ENCODE results near the gene AASDH.

Gene AASDH

GRCh38 chr4:56323327-56323726, 64.0 kb downstream of the AASDH start:
- H3K27ac ChIP-seq = no peak overlapping the region
- no peak for TF ChIP-seq CTCF (IDR thresholded peaks at IDR 0.05)
- H3K27me3 ChIP-seq = no peaks in the 10 kb centered on the region
- no peaks in the 10 kb centered on the region for H3K9me3 ChIP-seq
- no peak overlapping the region for H3K4me3 ChIP-seq
- intact Hi-C loops (cut with DNase I; ENCODE audit: low total_unique reads) = no loop called here
- H3K36me3 ChIP-seq = no peaks in the 10 kb centered on the region
- DNase-seq = no peak
- no peaks in the 10 kb centered on the region for H3K4me1 ChIP-seq

- Histone ChIP-seq H3K27me3 (no peaks in the 10 kb centered on the region), H3K36me3 (no peaks in the 10 kb centered on the region), H3K4me3 (no peak overlapping the region), H3K4me1 (no peaks in the 10 kb centered on the region), H3K27ac (no peak overlapping the region), H3K9me3 (no peaks in the 10 kb centered on the region)
- TF ChIP-seq CTCF (IDR thresholded peaks at IDR 0.05) = no peak
- intact Hi-C loops (cut with DNase I; ENCODE audit: low total_unique reads) = no loop called here
- DNase-seq = no peak
Observed at GRCh38 chr4:56321251-56321650, 66.0 kb downstream of the AASDH start.

GRCh38 chr4:56320293-56320692, 67.0 kb downstream of the AASDH start:
- Histone ChIP-seq H3K4me1 (no peaks in the 10 kb centered on the region), H3K36me3 (no peaks in the 10 kb centered on the region), H3K27me3 (no peaks in the 10 kb centered on the region), H3K27ac (no peak overlapping the region), H3K4me3 (no peak overlapping the region), H3K9me3 (no peaks in the 10 kb centered on the region)
- TF ChIP-seq CTCF (IDR thresholded peaks at IDR 0.05) = no peak
- no peak for DNase-seq
- intact Hi-C loops (cut with DNase I; ENCODE audit: low total_unique reads) = no loop called here

- Histone ChIP-seq H3K27ac (no peak overlapping the region), H3K9me3 (no peaks in the 10 kb centered on the region), H3K36me3 (no peaks in the 10 kb centered on the region), H3K27me3 (no peaks in the 10 kb centered on the region), H3K4me3 (no peak overlapping the region), H3K4me1 (no peaks in the 10 kb centered on the region)
- intact Hi-C loops (cut with DNase I; ENCODE audit: low total_unique reads) = no loop called here
- no peak for DNase-seq
- no peak for TF ChIP-seq CTCF (IDR thresholded peaks at IDR 0.05)
Observed at GRCh38 chr4:56318555-56318954, 68.7 kb downstream of the AASDH start.

- Histone ChIP-seq H3K9me3 (no peaks in the 10 kb centered on the region), H3K4me3 (no peak overlapping the region), H3K4me1 (no peaks in the 10 kb centered on the region), H3K36me3 (no peaks in the 10 kb centered on the region), H3K27ac (no peak overlapping the region), H3K27me3 (no peaks in the 10 kb centered on the region)
- DNase-seq = no peak
- TF ChIP-seq CTCF (IDR thresholded peaks at IDR 0.05) = no peak
- intact Hi-C loops (cut with DNase I; ENCODE audit: low total_unique reads) = no loop called here
Observed at GRCh38 chr4:56317749-56318148, 69.5 kb downstream of the AASDH start.

- no peak for DNase-seq
- H3K27me3 ChIP-seq = no peaks in the 10 kb centered on the region
- intact Hi-C loops (cut with DNase I; ENCODE audit: low total_unique reads) = no loop called here
- H3K4me1 ChIP-seq = no peaks in the 10 kb centered on the region
- no peaks in the 10 kb centered on the region for H3K36me3 ChIP-seq
- H3K4me3 ChIP-seq = no peak overlapping the region
- no peaks in the 10 kb centered on the region for H3K9me3 ChIP-seq
- no peak overlapping the region for H3K27ac ChIP-seq
- TF ChIP-seq CTCF (IDR thresholded peaks at IDR 0.05) = no peak
Observed at GRCh38 chr4:56316011-56316650, 71.2 kb downstream of the AASDH start.
